Adipose tissue (tissue), 3 donors: Measurements from ENCODE around the gene BMPER. TPM values are rescaled to one million over a fixed set of nuclear protein-coding genes. Genes with fewer than 3 reads are reported as not detected.

Experiments
- H3K27ac ChIP-seq: one replicate; pipeline ENCODE4 v1.5.1; 2013; ENCODE audit warnings: low read depth, low read length
- WGBS, 3 donors: extraction: QIAGEN DNeasy Blood & Tissue Kit; methylation state at CpG; one replicate each; pipeline ENCODE4 v1.1.7; 2013; 5-methylcytosine and 5-hydroxymethylcytosine counted together
- polyA plus RNA-seq, 3 donors: library from polyadenylated mRNA; stranded (reverse); fragments of 200-250 nt; gene quantifications; one replicate each; pipeline ENCODE4 v1.2.3, GENCODE V29; 2013
- donor health status: healthy with polysubstance abuse.
- donor health status: Bipolar disorder and iron deficiency.
- donor health status: healthy.

The BMPER gene
- polyA plus RNA-seq, 3 donors = 1.2 to 9.3 (median 4.8) TPM

- no peak overlapping the region for H3K27ac ChIP-seq
- 77 to 90% (median 89%) methylated on average over 5 of the region's 5 CpGs for WGBS, 3 donors
Measured at GRCh38 chr7:33916357-33917081, 11.2 kb downstream of the BMPER start.

GRCh38 chr7:33917661-33918060, 12.3 kb downstream of the BMPER start:
- 61 to 89% (median 73%) methylated on average over 3 of the region's 3 CpGs for WGBS, 3 donors
- no peak overlapping the region for H3K27ac ChIP-seq

GRCh38 chr7:33918438-33919143, 13.3 kb downstream of the BMPER start:
- H3K27ac ChIP-seq = no peak overlapping the region
- WGBS, 3 donors = 57 to 68% (median 57%) methylated on average over 3 of the region's 3 CpGs

- no peak overlapping the region for H3K27ac ChIP-seq
Measured at GRCh38 chr7:33919449-33919848, 14.1 kb downstream of the BMPER start.

GRCh38 chr7:33921216-33921938, 16.0 kb downstream of the BMPER start:
- 67 to 81% (median 79%) methylated on average over 17 of the region's 17 CpGs for WGBS, 3 donors
- H3K27ac ChIP-seq = no peak overlapping the region

GRCh38 chr7:33922820-33923219, 17.5 kb downstream of the BMPER start:
- WGBS, 3 donors = 62 to 79% (median 74%) methylated on average over 2 of the region's 2 CpGs
- no peak overlapping the region for H3K27ac ChIP-seq

GRCh38 chr7:33923440-33924229, 18.3 kb downstream of the BMPER start:
- no peak overlapping the region for H3K27ac ChIP-seq
- WGBS, 3 donors = 86 to 96% (median 93%) methylated on average over 5 of the region's 5 CpGs

GRCh38 chr7:33926535-33926934, 21.2 kb downstream of the BMPER start:
- WGBS, 3 donors = 65 to 82% (median 78%) methylated on average over 3 of the region's 3 CpGs
- H3K27ac ChIP-seq = no peak overlapping the region

GRCh38 chr7:33928986-33929385, 23.6 kb downstream of the BMPER start:
- WGBS, 3 donors = 62 to 72% (median 65%) methylated on average over 7 of the region's 7 CpGs
- no peak overlapping the region for H3K27ac ChIP-seq

- no peak overlapping the region for H3K27ac ChIP-seq
- WGBS, 3 donors = 58 to 61% (median 61%) methylated on average over 5 of the region's 5 CpGs
Measured at GRCh38 chr7:33932221-33932620, 26.9 kb downstream of the BMPER start.

- no peak overlapping the region for H3K27ac ChIP-seq
Measured at GRCh38 chr7:33932832-33933468, 27.6 kb downstream of the BMPER start.

GRCh38 chr7:33933611-33934281, 28.4 kb downstream of the BMPER start:
- WGBS, 3 donors = 69 to 78% (median 70%) methylated on average over 4 of the region's 4 CpGs
- no peak overlapping the region for H3K27ac ChIP-seq

More at GRCh38 chr7:33932832-33933468, 27.6 kb downstream of the BMPER start:
- 14 to 18% (median 14%) methylated on average over 15 of the region's 15 CpGs for WGBS, 3 donors

GRCh38 chr7:33934391-33934790, 29.1 kb downstream of the BMPER start:
- WGBS, 3 donors = 83 to 96% (median 92%) methylated on average over 2 of the region's 2 CpGs
- H3K27ac ChIP-seq = no peak overlapping the region

- H3K27ac ChIP-seq = no peak overlapping the region
- WGBS, 3 donors = 76 to 87% (median 84%) methylated on average over 5 of the region's 5 CpGs
Measured at GRCh38 chr7:33936503-33936902, 31.2 kb downstream of the BMPER start.

- 63 to 78% (median 74%) methylated on average over 5 of the region's 5 CpGs for WGBS, 3 donors
- H3K27ac ChIP-seq = no peak overlapping the region
Measured at GRCh38 chr7:33937871-33938270, 32.5 kb downstream of the BMPER start.

- WGBS, 3 donors = 83 to 95% (median 89%) methylated on average over 2 of the region's 2 CpGs
- no peak overlapping the region for H3K27ac ChIP-seq
Measured at GRCh38 chr7:33939121-33939520, 33.8 kb downstream of the BMPER start.

- H3K27ac ChIP-seq = no peak overlapping the region
Measured at GRCh38 chr7:33940503-33940902, 35.2 kb downstream of the BMPER start.

GRCh38 chr7:33941418-33941817, 36.1 kb downstream of the BMPER start:
- H3K27ac ChIP-seq = no peak overlapping the region
- WGBS, 3 donors = 86 to 92% (median 88%) methylated on average over 6 of the region's 6 CpGs
